ENCODE data around the gene ZNF74. TPM values are rescaled to one million over a fixed set of nuclear protein-coding genes. Genes with fewer than 3 reads are reported as not detected.

The ZNF74 gene
- total RNA-seq, 1 experiment from 2014 or later = 34.3 TPM

GRCh38 chr22:20423906-20424551, 30.1 kb downstream of the ZNF74 start:
- Histone ChIP-seq H4K8ac (replicated peaks; ENCODE audit: insufficient read length, low read depth, low read length) (no peak overlapping the region), H2BK5ac (ENCODE audit: insufficient read length, low read length) (no peak overlapping the region), H3K79me1 (ENCODE audit: insufficient read depth, low read depth, low read length, poor library complexity, severe bottlenecking) (no peaks in the 10 kb centered on the region), H3K4me1 (ENCODE audit: insufficient read depth, low read length) (no peaks in the 10 kb centered on the region), H3K79me2 (ENCODE audit: insufficient read depth, low read length) (no peaks in the 10 kb centered on the region), H2BK120ac (ENCODE audit: low read depth, low read length, poor library complexity, severe bottlenecking) (no peak overlapping the region), H3K23ac (ENCODE audit: insufficient read length, low read depth, low read length) (no peak overlapping the region), H3K4me2 (ENCODE audit: insufficient read depth, insufficient read length, low read length) (no peak overlapping the region), H2BK20ac (ENCODE audit: low read depth, low read length, poor library complexity, severe bottlenecking) (no peak overlapping the region), H4K20me1 (ENCODE audit: control insufficient read depth, insufficient read depth, insufficient read length) (no peaks in the 10 kb centered on the region), H3K9me3 (ENCODE audit: control insufficient read depth, low read depth, low read length) (no peaks in the 10 kb centered on the region), H3K14ac (ENCODE audit: insufficient read depth, low read length) (peak overlapping the region; percentile 42; the same call in 1 of the 2 replicates), H3K9ac (ENCODE audit: extremely low read depth, insufficient read length, low read length) (no peak overlapping the region), H3K56ac (ENCODE audit: insufficient read length, low read depth, low read length) (no peak overlapping the region), H3K23me2 (ENCODE audit: insufficient read length, low read depth, low read length, poor library complexity, severe bottlenecking) (no peaks in the 10 kb centered on the region), H3K4ac (ENCODE audit: low read depth, low read length) (no peak overlapping the region), H2AFZ (ENCODE audit: low read length) (no peak overlapping the region), H2AK5ac (ENCODE audit: insufficient read length, low read length) (no peak overlapping the region), H3T11ph (ENCODE audit: low read length) (no peak overlapping the region), H3K18ac (ENCODE audit: insufficient read length, low read depth, low read length) (peak overlapping the region; percentile 36), H2BK12ac (ENCODE audit: insufficient read length, low read depth, low read length) (no peak overlapping the region), H2BK15ac (ENCODE audit: low read depth, low read length) (no peak overlapping the region), H3K27me3 (ENCODE audit: insufficient read depth, low read length) (no peaks in the 10 kb centered on the region), H4K5ac (ENCODE audit: insufficient read length, low read depth, low read length) (no peak overlapping the region), H3K27ac (ENCODE audit: insufficient read length, low read depth, low read length) (no peak overlapping the region), H4K91ac (ENCODE audit: insufficient read length, low read depth, low read length) (no peak overlapping the region)
- TF ChIP-seq CTCF (conservative IDR thresholded peaks at IDR 0.05) = no peak
- WGBS (ENCODE audit: extremely low coverage, insufficient read length, low lambda C conversion rate) = no CpG with 5 or more reads among the region's 31 CpGs
- Mint-ChIP-seq H3K27ac (peak overlapping the region in 1 of 3 experiments; percentile 79; a peak in 3 of 7 replicates), H3K27me3 (ENCODE audit: low read depth) (peaks cover 10% of the 10 kb centered on the region), H3K36me3 (ENCODE audit: insufficient read depth in 1 of 3, low read depth in 3 of 3) (peaks cover 0 to 21% (median 6%) of the 10 kb centered on the region in 3 experiments; a peak in 3 of 7 replicates), H3K4me1 (peaks cover 10 to 11% of the 10 kb centered on the region in 2 experiments), H3K4me3 (no peak overlapping the region), H3K9me3 (no peaks in the 10 kb centered on the region)
- peak; percentile 52 for DNase-seq

All from H9 (cell line).